ENCODE data around the gene TMEM132D. TPM values are rescaled to one million over a fixed set of nuclear protein-coding genes. Genes with fewer than 3 reads are reported as not detected.

Gene TMEM132D
- total RNA-seq, 2 experiments from 2014 or later = not detected

- CTCF ChIA-PET (ENCODE audit: unreplicated experiment) = no interaction called here
- no peak overlapping the region for H3K4me2 ChIP-seq (ENCODE audit: low read length)
- no peaks in the 10 kb centered on the region for H3K36me3 ChIP-seq (ENCODE audit: insufficient read depth, low read length)
- intact Hi-C loops (cut with micrococcal nuclease; ENCODE audit: unreplicated experiment) = no loop called here
- no peaks in the 10 kb centered on the region for H3K4me1 ChIP-seq (ENCODE audit: insufficient read depth, low read length, poor library complexity, severe bottlenecking)
- H3K79me2 ChIP-seq (ENCODE audit: insufficient read depth, low read depth, low read length) = no peaks in the 10 kb centered on the region
- no peaks in the 10 kb centered on the region for H4K20me1 ChIP-seq (ENCODE audit: insufficient read depth, low read length)
- no peak for DNase-seq (ENCODE audit: low spot score)
- no peak for TF ChIP-seq EZH2phosphoT487 (IDR thresholded peaks at IDR 0.05; ENCODE audit: borderline replicate concordance, low read depth, low read length)
- no TSS peak for BruUV-seq (replicated peaks)
- H3K4me3 ChIP-seq (ENCODE audit: low read depth, low read length, poor library complexity, severe bottlenecking) = no peak overlapping the region
- no peak overlapping the region for H2AFZ ChIP-seq (ENCODE audit: low read length)
- POLR2A ChIA-PET = interaction anchor here (0.5 kb wide), 1 partner anchor 519 kb away, joined by 4 read pairs; no protein-coding TSS in a partner anchor
- no peak overlapping the region for H3K27ac ChIP-seq (ENCODE audit: low read depth, low read length, poor library complexity, severe bottlenecking)
- no peaks in the 10 kb centered on the region for H3K9me2 ChIP-seq (ENCODE audit: insufficient read depth, low read length)
- no peaks in the 10 kb centered on the region for H3K9me3 ChIP-seq (ENCODE audit: low read length)
These were observed 261.9 kb downstream of the TMEM132D start for GRCh38 chr12:129641926-129642325.

GRCh38 chr12:129635021-129635685 lies 268.7 kb downstream of the TMEM132D start:
- no TSS peak for BruUV-seq (replicated peaks)
- H3K4me3 ChIP-seq (ENCODE audit: low read depth, low read length, poor library complexity, severe bottlenecking) = no peak overlapping the region
- POLR2A ChIA-PET = interaction anchor here (0.6 kb wide), 1 partner anchor 1308 kb away, joined by 4 read pairs; no protein-coding TSS in a partner anchor
- no peaks in the 10 kb centered on the region for H3K9me3 ChIP-seq (ENCODE audit: low read length)
- H2AFZ ChIP-seq (ENCODE audit: low read length) = no peak overlapping the region
- TF ChIP-seq, protein P1, sequence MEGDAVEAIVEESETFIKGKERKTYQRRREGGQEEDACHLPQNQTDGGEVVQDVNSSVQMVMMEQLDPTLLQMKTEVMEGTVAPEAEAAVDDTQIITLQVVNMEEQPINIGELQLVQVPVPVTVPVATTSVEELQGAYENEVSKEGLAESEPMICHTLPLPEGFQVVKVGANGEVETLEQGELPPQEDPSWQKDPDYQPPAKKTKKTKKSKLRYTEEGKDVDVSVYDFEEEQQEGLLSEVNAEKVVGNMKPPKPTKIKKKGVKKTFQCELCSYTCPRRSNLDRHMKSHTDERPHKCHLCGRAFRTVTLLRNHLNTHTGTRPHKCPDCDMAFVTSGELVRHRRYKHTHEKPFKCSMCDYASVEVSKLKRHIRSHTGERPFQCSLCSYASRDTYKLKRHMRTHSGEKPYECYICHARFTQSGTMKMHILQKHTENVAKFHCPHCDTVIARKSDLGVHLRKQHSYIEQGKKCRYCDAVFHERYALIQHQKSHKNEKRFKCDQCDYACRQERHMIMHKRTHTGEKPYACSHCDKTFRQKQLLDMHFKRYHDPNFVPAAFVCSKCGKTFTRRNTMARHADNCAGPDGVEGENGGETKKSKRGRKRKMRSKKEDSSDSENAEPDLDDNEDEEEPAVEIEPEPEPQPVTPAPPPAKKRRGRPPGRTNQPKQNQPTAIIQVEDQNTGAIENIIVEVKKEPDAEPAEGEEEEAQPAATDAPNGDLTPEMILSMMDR (conservative IDR thresholded peaks at IDR 0.05; ENCODE audit: low read length) = no peak
- no peak for TF ChIP-seq EZH2phosphoT487 (IDR thresholded peaks at IDR 0.05; ENCODE audit: borderline replicate concordance, low read depth, low read length)
- CTCF ChIA-PET (ENCODE audit: unreplicated experiment) = no interaction called here
- no peaks in the 10 kb centered on the region for H3K4me1 ChIP-seq (ENCODE audit: insufficient read depth, low read length, poor library complexity, severe bottlenecking)
- intact Hi-C loops (cut with micrococcal nuclease; ENCODE audit: unreplicated experiment) = no loop called here
- no peak overlapping the region for H3K4me2 ChIP-seq (ENCODE audit: low read length)
- no peaks in the 10 kb centered on the region for H3K36me3 ChIP-seq (ENCODE audit: insufficient read depth, low read length)
- no peak overlapping the region for H3K27ac ChIP-seq (ENCODE audit: low read depth, low read length, poor library complexity, severe bottlenecking)
- no peak for DNase-seq (ENCODE audit: low spot score)
- H3K9me2 ChIP-seq (ENCODE audit: insufficient read depth, low read length) = no peaks in the 10 kb centered on the region
- H4K20me1 ChIP-seq (ENCODE audit: insufficient read depth, low read length) = no peaks in the 10 kb centered on the region
- no peaks in the 10 kb centered on the region for H3K79me2 ChIP-seq (ENCODE audit: insufficient read depth, low read depth, low read length)

- H3K9me3 ChIP-seq (ENCODE audit: low read length) = no peaks in the 10 kb centered on the region
- H3K4me3 ChIP-seq (ENCODE audit: low read depth, low read length, poor library complexity, severe bottlenecking) = no peak overlapping the region
- DNase-seq (ENCODE audit: low spot score) = no peak
- intact Hi-C loops (cut with micrococcal nuclease; ENCODE audit: unreplicated experiment) = no loop called here
- TF ChIP-seq, protein P1 (conservative IDR thresholded peaks at IDR 0.05; ENCODE audit: low read length) = no peak
- no peak for TF ChIP-seq EZH2phosphoT487 (IDR thresholded peaks at IDR 0.05; ENCODE audit: borderline replicate concordance, low read depth, low read length)
- H3K4me2 ChIP-seq (ENCODE audit: low read length) = no peak overlapping the region
- no peaks in the 10 kb centered on the region for H3K9me2 ChIP-seq (ENCODE audit: insufficient read depth, low read length)
- H3K79me2 ChIP-seq (ENCODE audit: insufficient read depth, low read depth, low read length) = no peaks in the 10 kb centered on the region
- CTCF ChIA-PET (ENCODE audit: unreplicated experiment) = no interaction called here
- no peaks in the 10 kb centered on the region for H3K4me1 ChIP-seq (ENCODE audit: insufficient read depth, low read length, poor library complexity, severe bottlenecking)
- H2AFZ ChIP-seq (ENCODE audit: low read length) = no peak overlapping the region
- BruUV-seq (replicated peaks) = no TSS peak
- POLR2A ChIA-PET = no interaction called here
- no peaks in the 10 kb centered on the region for H4K20me1 ChIP-seq (ENCODE audit: insufficient read depth, low read length)
- H3K36me3 ChIP-seq (ENCODE audit: insufficient read depth, low read length) = no peaks in the 10 kb centered on the region
- no peak overlapping the region for H3K27ac ChIP-seq (ENCODE audit: low read depth, low read length, poor library complexity, severe bottlenecking)
These were observed 272.5 kb downstream of the TMEM132D start for GRCh38 chr12:129631316-129631715.

Data from OCI-LY7 (cell line).